DMS53 (cell line): ENCODE measurements around the gene EXOC1L.
A peak's percentile ranks its signal among the peaks of the same experiment; 100 is the strongest.
"Not testable (repeated sequence)": the region's sequence is repeated elsewhere in the genome, so short reads cannot be mapped to it uniquely, and the experiment has no call there.

ENCODE experiments used
- DNase-seq: peaks from one replicate; lab custom pipeline; 2025; lab: John Stamatoyannopoulos, UW

EXOC1L gene

GRCh38 chr4:55838356-55838755 lies 18.8 kb downstream of the EXOC1L start:
- DNase-seq = no peak

GRCh38 chr4:55838952-55839351 lies 19.4 kb downstream of the EXOC1L start:
- no peak for DNase-seq

GRCh38 chr4:55840956-55841355 lies 21.4 kb downstream of the EXOC1L start:
- no peak for DNase-seq

GRCh38 chr4:55841373-55842239 lies 22.0 kb downstream of the EXOC1L start:
- DNase-seq = peak; percentile 45

DNA sequence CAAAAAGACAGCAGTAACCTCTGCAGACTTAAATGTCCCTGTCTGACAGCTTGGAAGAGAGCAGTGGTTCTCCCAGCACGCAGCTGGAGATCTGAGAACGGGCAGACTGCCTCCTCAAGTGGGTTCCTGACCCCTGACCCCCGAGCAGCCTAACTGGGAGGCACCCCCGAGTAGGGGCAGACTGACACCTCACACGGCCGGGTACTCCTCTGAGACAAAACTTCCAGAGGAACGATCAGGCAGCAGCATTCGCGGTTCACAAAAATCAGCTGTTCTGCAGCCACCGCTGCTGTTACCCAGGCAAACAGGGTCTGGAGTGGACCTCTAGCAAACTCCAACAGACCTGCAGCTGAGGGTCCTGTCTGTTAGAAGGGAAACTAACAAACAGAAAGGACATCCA lies 22.7 kb downstream of the EXOC1L start:
- not testable (repeated sequence) for DNase-seq

- DNase-seq = no peak
Measured at GRCh38 chr4:55849724-55850123, 30.1 kb downstream of the EXOC1L start.

DNA sequence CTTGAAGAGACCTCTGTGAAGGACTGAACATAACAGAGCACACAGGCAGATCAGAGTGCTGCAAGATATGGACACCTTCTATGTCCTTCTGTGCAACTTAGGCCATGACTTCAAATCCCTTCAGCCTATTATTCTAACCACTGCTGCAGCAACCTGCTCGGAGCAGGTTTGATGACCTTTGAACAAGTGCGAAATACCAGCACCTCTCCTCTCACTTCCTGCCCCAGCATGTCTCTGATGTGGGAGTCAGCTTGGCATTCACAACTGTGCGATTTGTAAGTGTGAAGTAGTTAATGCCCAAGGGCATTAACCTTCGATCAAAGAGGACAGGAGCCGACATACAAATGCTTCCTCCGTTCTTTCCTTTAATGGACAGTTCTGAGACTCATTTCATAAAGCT lies 32.3 kb downstream of the EXOC1L start:
- DNase-seq = no peak

GRCh38 chr4:55853484-55854046 lies 34.0 kb downstream of the EXOC1L start, which contains the start of gene EXOC1:
TSS of gene EXOC1 (plus strand) at chr4:55853648. CDS start at chr4:55858324, 4,676 bp downstream.
- DNase-seq = peak; percentile 96

DNA sequence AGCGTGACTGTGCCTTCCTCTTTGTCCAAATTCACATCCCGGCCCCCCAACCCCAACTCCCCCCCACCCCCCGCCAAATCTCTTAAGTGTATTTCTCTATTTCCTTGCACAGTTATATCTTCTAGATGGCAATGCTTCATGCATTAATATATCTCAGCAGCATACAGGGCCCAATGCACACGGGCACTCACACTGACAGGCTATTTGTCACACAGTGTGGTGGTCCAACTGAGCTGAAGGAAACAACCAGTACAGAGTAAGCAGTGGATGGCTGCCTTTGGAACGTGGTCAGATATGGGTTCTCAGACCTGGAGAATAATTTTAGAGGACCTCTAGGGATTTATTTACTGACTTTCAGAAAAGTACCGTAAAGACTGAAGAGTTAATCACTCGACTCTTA lies 34.5 kb downstream of the EXOC1L start:
- DNase-seq = peak; percentile 7

DNA sequence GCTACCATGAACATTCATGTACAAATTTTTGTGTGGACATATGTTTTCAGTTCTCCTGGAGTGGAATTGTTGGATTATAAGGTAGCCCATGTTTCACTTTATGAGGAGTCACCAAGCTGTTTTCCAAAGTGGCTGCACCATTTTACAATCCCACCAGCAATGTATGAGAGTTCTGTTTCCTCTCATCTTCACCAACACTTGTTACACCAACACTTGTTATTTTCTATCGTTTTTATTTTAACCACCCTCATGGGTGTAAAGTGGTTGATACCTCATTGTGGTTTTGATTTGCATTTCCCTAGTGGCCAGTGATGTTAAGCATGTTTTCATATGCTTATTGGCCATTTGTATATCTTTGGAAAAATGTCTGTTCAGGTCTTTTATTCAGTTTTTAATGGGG lies 38.0 kb downstream of the EXOC1L start:
- no peak for DNase-seq

- DNase-seq = no peak
Measured at GRCh38 chr4:55859711-55860110, 40.1 kb downstream of the EXOC1L start.

- DNase-seq = no peak
Measured at GRCh38 chr4:55864577-55865223, 45.1 kb downstream of the EXOC1L start.

- DNase-seq = no peak
Measured at GRCh38 chr4:55865228-55865806, 45.7 kb downstream of the EXOC1L start.

DNA sequence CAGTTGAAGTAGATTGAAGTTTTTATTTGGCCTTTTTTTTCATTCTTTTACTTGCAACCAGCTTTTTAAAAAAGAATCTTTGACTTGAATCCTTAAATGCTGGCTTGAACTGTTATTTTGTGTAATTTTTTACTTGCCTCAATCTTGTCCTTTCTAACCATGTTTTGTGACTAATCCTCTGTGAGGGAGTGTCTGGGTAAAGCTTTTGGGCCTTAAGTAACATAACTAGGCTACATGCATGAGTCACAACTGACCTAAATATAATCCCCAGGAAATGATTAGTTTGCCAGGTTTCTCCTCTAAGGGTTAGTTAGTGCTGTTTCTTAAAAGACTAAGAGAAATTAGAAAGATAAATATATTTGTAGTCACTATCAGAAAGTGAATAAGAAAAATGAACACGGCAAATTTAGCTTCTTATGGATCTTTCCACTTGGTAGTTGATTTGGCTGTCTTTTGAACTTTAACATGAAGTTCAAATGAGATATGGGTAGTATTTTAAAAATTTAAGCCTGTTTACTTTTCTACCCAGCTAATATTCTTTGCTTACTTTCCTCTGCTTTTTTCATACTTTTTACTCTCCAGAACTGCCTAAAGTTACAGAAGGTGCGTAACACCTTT lies 46.8 kb downstream of the EXOC1L start:
- peak; percentile 42 for DNase-seq

DNA sequence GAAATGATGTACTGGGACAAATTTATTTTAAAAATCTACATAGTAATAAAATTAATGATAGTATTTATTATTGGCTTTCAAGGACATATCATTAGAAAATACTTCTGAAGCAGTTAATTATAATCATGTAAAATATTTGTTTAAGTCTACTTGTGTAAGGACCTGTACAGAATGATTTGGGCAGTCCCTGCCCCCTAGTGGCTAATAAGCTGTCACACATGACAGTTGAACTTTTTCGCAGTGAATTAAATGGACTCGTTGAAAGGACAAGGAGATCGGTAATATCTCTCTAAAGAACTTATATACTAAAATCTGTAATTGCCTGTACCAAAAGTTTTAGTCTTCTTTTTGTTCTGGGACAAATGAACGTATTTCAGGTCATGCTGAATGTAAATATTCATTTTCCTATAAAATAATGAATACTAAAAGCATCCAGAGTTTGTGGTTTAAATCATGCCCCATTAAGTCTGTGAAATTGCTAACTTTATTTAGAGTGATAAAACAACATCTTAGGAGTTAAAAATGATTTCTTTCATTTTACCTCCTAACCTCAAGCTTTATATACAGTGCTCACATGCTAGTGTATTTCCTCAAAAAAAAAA lies 47.5 kb downstream of the EXOC1L start:
- peak; percentile 71 for DNase-seq

GRCh38 chr4:55868581-55869090 lies 49.0 kb downstream of the EXOC1L start:
- no peak for DNase-seq

DNA sequence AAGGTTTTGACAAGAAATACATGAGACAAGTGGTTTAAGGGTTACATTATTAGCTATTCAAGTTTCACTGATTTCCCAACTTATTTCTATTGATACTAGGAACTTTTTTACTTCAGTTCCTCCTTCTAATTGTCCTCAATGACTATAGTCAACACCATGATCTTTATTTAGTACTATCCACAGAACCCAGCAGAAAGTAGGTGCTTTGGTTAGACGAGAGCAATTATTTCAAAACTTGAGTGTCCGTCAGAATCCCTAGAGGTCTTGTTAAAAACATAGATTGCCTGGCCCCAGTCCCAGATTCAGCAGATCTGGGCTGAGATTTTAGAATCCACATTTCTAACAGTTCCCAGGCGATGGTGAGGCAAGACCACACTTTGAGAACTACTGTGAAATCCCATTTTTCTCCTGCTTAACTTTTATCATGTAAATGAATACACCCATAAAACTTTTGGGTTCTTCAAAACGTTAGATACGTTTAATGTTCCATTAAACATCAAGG lies 51.8 kb downstream of the EXOC1L start:
- no peak for DNase-seq

DNA sequence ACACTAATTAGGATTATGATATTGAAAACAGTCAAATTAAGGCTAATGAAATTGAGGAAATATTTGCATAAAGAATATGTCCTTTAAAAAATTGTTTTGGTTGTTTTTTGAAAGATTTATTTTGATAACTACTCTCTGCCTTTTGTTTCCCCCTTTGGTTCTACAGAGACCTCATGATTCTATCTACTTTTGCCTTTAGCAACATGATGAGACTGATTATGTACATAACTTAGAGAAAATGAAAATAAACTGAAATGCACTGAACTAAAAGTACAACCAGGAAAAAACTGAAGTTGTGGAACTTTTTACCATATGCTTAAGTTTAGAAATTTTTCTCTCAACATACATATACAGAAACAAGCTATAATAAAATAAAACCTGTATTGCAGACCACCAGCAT lies 55.2 kb downstream of the EXOC1L start:
- no peak for DNase-seq

DNA sequence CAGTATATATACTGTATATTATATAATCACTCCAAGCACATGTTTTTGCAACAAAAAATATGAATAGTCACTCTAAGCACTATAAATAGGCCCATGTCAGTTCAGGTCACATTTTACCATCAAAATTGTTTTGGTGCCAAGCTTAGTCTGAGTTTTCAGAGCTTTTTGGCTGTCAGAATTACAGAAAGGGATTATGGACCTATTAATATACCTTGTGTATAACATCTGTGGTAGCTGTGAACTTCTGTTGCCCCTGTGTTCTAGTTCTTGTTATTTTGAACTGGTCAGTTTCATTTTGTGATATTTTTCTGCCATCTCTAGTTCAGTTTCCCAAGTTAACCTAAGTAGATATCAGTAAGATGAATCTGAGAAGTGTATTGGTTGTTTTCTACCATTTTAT lies 56.8 kb downstream of the EXOC1L start:
- DNase-seq = no peak

- no peak for DNase-seq
Measured at GRCh38 chr4:55879224-55879623, 59.6 kb downstream of the EXOC1L start.

GRCh38 chr4:55880652-55881280 lies 61.2 kb downstream of the EXOC1L start:
- DNase-seq = no peak
